H1 (cell line): ENCODE measurements around the gene MRPS14. TPM values are rescaled to one million over a fixed set of nuclear protein-coding genes. Genes with fewer than 3 reads are reported as not detected.
A peak's percentile ranks its signal among the peaks of the same experiment; 100 is the strongest.

Source experiments
- CHD7 ChIP-seq: fragments of 300-600 bp; sonication (generic); IDR thresholded peaks from 2 replicates; pipeline ENCODE4 v1.7.1; 2012; ENCODE audit warnings: low read length, moderate library complexity, mild to moderate bottlenecking, inconsistent platforms; ENCODE audit not compliant: insufficient replicate concordance
- EGR1 ChIP-seq: IDR thresholded peaks from 2 replicates; pipeline ENCODE4 v1.6.1; 2011; ENCODE audit warnings: low read depth, low read length, borderline replicate concordance
- polyA plus RNA-seq, 7 experiments: library from polyadenylated mRNA; depleted of rRNA in 3 of 7; stranded (reverse) in 5 of 7; unstranded in 2 of 7; fragments of >200 nt in 5 of 7; fragments of 200-250 nt in 2 of 7; gene quantifications; 1 replicate in 5 of 7; 2 replicates in 1 of 7; 4 replicates in 1 of 7; pipeline versions ENCODE4 v1.2.1 to v1.2.3, GENCODE V29; 2011 to 2013; ENCODE audit warnings: missing spikeins in 2 of 7, mixed read lengths in 2 of 7
- total RNA-seq: library from RNA; stranded (reverse); fragmentation: NEBNext Ultra II Directional; extraction: Animal tissue kit (Norgen Biotek cat#: 25700); gene quantifications from 2 replicates; pipeline ENCODE4 v1.2.1, GENCODE V29; 2021

The MRPS14 gene
- total and polyA plus RNA-seq, 2 of the 8 experiments (the other 6 are each of a cell fraction or from before 2014, with no cell fraction given): 27.5 to 38.7 TPM

- peak; percentile 62 for TF ChIP-seq CHD7
- TF ChIP-seq EGR1: no peak
Measured at GRCh38 chr1:174995121-174995520, 28.1 kb downstream of the MRPS14 start (continued).
